Fibroblast of lung (primary cell): ENCODE measurements around the gene WNT9A. TPM values are rescaled to one million over a fixed set of nuclear protein-coding genes. Genes with fewer than 3 reads are reported as not detected.

Experiments
- DNase-seq, 2 donors: peaks; one replicate each; pipeline versions ENCODE4 v3.0.0 to v3.0.0-alpha.2; 2010; ENCODE audit warnings: low read depth in 2 of 2
- H2AFZ ChIP-seq: 2 replicates; pipeline ENCODE4 v1.5.1; 2012; ENCODE audit warnings: low read length, control low read depth, inconsistent platforms
- H3K27ac ChIP-seq: 2 replicates; pipeline ENCODE4 v1.5.1; 2011; ENCODE audit warnings: low read length, control low read depth; ENCODE audit not compliant: insufficient read depth
- H3K27me3 ChIP-seq: 2 replicates; pipeline ENCODE4 v1.5.1; 2011; ENCODE audit warnings: mild to moderate bottlenecking, low read length; ENCODE audit not compliant: control insufficient read depth, insufficient read depth
- H3K36me3 ChIP-seq: 2 replicates; pipeline ENCODE4 v1.5.1; 2011; ENCODE audit warnings: low read length; ENCODE audit not compliant: control insufficient read depth, insufficient read depth
- H3K4me1 ChIP-seq: 2 replicates; pipeline ENCODE4 v1.5.1; 2011; ENCODE audit warnings: low read length; ENCODE audit not compliant: control insufficient read depth, insufficient read depth; ENCODE audit errors: extremely low read depth
- H3K4me2 ChIP-seq: 2 replicates; pipeline ENCODE4 v1.5.1; 2011; ENCODE audit warnings: low read length, control low read depth; ENCODE audit not compliant: insufficient read depth; ENCODE audit errors: extremely low read depth
- H3K4me3 ChIP-seq, 4 experiments: fragments of 200-600 bp in 1 of 4; sonication (generic) in 1 of 4; replicated peaks in 1 of 4; 2 replicates each; pipeline ENCODE4 v1.5.1; 2011 to 2016; ENCODE audit warnings: low read length in 4 of 4, low read depth in 3 of 4, mild to moderate bottlenecking in 3 of 4, control low read depth in 2 of 4, inconsistent platforms in 1 of 4, mixed read lengths in 1 of 4; ENCODE audit not compliant: insufficient read depth in 1 of 4; ENCODE audit errors: control extremely low read depth in 1 of 4
- H3K79me2 ChIP-seq: 2 replicates; pipeline ENCODE4 v1.5.1; 2012; ENCODE audit warnings: mild to moderate bottlenecking, low read length, inconsistent platforms; ENCODE audit not compliant: control insufficient read depth, insufficient read depth
- H3K9ac ChIP-seq: 2 replicates; pipeline ENCODE4 v1.5.1; 2011; ENCODE audit warnings: mild to moderate bottlenecking, low read length, control low read depth; ENCODE audit not compliant: insufficient read depth
- H3K9me3 ChIP-seq: 2 replicates; pipeline ENCODE4 v1.5.1; 2012; ENCODE audit warnings: low read depth, low read length; ENCODE audit not compliant: control insufficient read depth, insufficient read depth
- H4K20me1 ChIP-seq: 2 replicates; pipeline ENCODE4 v1.5.1; 2011; ENCODE audit warnings: low read length; ENCODE audit not compliant: control insufficient read depth, insufficient read depth; ENCODE audit errors: extremely low read depth
- EZH2 ChIP-seq: IDR thresholded peaks from 2 replicates; pipeline ENCODE4 v1.5.1; 2012; ENCODE audit warnings: low read length, control low read depth, mild to moderate bottlenecking; ENCODE audit errors: missing control alignments
- polyA plus RNA-seq, 2 donors: library from polyadenylated mRNA; depleted of rRNA in 1 of 2; stranded (reverse) in 1 of 2; unstranded in 1 of 2; fragments of >200 nt; gene quantifications; 2 replicates each; pipeline ENCODE4 v1.2.1, GENCODE V29; 2011 to 2012; ENCODE audit warnings: missing spikeins in 1 of 2
- total RNA-seq: library from RNA; depleted of rRNA; stranded (reverse); fragments of >200 nt; gene quantifications from 2 replicates; pipeline ENCODE4 v1.2.1, GENCODE V29; 2014
- TF ChIP-seq, protein P1 (sequence below), 2 donors: IDR thresholded peaks in 1 of 2; conservative IDR thresholded peaks in 1 of 2; 1 replicate in 1 of 2; 2 replicates in 1 of 2; pipeline ENCODE4 v1.5.1; 2011 to 2012; ENCODE audit warnings: low read length in 2 of 2, control low read depth in 1 of 2, inconsistent platforms in 1 of 2, low read depth in 1 of 2, mild to moderate bottlenecking in 1 of 2

WNT9A gene
- total and polyA plus RNA-seq, 2 donors (not counting 1 experiment from before 2014, with no cell fraction given) = 1.0 to 5.3 TPM

DNA sequence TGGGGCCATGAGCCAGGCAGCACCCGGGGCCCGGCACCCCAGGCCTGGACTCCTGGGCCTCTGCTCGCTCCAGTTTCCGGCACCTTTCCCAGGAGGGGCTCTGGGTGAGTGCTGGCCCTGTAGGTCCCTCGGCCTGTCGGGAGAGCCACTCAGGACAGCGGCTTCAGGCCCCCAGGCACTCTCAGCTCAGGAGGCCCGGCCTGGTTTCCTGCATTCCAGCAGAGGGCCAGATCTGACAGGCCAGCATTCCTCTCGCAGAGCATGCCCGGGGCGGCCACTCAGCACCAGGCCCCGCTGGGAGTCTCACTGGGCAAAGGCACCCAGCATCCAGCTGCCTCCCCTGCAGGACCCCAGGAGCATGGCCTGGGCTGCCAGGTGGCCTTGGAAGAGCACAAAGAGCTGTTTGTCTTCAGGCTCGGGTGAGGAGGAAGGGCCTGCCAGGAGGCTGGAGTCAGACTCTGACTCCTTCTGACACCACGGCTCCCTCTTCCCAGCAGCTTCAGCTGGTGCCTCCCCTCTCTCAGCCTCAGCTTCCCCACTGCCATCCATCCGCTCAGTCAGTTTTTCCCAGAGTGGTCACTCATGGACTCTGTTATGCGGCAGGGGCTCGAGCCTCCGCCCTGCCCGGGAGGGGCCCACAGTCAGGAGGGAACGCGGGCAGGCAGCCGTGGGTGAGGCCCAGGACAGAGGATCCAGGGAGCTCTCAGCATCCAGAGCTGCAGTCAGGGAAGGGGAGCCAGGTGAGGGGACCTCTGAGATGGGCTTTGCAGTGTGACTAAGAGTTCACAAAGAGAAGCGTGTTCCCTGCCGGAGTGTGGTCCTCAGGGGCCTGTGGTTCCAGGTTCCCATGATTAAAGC is 51.7 kb downstream of the WNT9A start:
- no peaks in the 10 kb centered on the region for H4K20me1 ChIP-seq
- H3K36me3 ChIP-seq = no peaks in the 10 kb centered on the region
- H3K9ac ChIP-seq = no peak overlapping the region
- H3K27me3 ChIP-seq = no peaks in the 10 kb centered on the region
- no peaks in the 10 kb centered on the region for H3K9me3 ChIP-seq
- no peak overlapping the region for H3K4me3 ChIP-seq
- TF ChIP-seq, protein P1, sequence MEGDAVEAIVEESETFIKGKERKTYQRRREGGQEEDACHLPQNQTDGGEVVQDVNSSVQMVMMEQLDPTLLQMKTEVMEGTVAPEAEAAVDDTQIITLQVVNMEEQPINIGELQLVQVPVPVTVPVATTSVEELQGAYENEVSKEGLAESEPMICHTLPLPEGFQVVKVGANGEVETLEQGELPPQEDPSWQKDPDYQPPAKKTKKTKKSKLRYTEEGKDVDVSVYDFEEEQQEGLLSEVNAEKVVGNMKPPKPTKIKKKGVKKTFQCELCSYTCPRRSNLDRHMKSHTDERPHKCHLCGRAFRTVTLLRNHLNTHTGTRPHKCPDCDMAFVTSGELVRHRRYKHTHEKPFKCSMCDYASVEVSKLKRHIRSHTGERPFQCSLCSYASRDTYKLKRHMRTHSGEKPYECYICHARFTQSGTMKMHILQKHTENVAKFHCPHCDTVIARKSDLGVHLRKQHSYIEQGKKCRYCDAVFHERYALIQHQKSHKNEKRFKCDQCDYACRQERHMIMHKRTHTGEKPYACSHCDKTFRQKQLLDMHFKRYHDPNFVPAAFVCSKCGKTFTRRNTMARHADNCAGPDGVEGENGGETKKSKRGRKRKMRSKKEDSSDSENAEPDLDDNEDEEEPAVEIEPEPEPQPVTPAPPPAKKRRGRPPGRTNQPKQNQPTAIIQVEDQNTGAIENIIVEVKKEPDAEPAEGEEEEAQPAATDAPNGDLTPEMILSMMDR (conservative IDR thresholded peaks at IDR 0.05 in 1 of 2, IDR thresholded peaks at IDR 0.05 in 1 of 2; ENCODE audit: low read depth in 1 of 2, low read length in 2 of 2) = no peak
- no peak for TF ChIP-seq EZH2
- H3K79me2 ChIP-seq = no peaks in the 10 kb centered on the region
- H3K4me1 ChIP-seq = no peaks in the 10 kb centered on the region
- no peak overlapping the region for H3K27ac ChIP-seq
- no peak overlapping the region for H2AFZ ChIP-seq
- peak in 1 of 2 donors; percentile 31 for DNase-seq
- no peak overlapping the region for H3K4me2 ChIP-seq

- no peaks in the 10 kb centered on the region for H4K20me1 ChIP-seq
These were observed 52.8 kb downstream of the WNT9A start for GRCh38 chr1:227894831-227895451.

More at GRCh38 chr1:227894831-227895451, 52.8 kb downstream of the WNT9A start:
- Histone ChIP-seq H3K27me3 (no peaks in the 10 kb centered on the region), H2AFZ (no peak overlapping the region), H3K36me3 (no peaks in the 10 kb centered on the region), H3K9me3 (no peaks in the 10 kb centered on the region), H3K79me2 (no peaks in the 10 kb centered on the region), H3K27ac (no peak overlapping the region), H3K4me3 (no peak overlapping the region), H3K9ac (no peak overlapping the region), H3K4me1 (no peaks in the 10 kb centered on the region), H3K4me2 (no peak overlapping the region)
- no peak for DNase-seq
- TF ChIP-seq, protein P1 (conservative IDR thresholded peaks at IDR 0.05 in 1 of 2, IDR thresholded peaks at IDR 0.05 in 1 of 2; ENCODE audit: low read depth in 1 of 2, low read length in 2 of 2) = no peak
- no peak for TF ChIP-seq EZH2
